Dermis microvascular lymphatic vessel endothelial cell (primary cell): Measurements from ENCODE around the gene SEC24A. TPM values are rescaled to one million over a fixed set of nuclear protein-coding genes. Genes with fewer than 3 reads are reported as not detected.
A peak's percentile ranks its signal among the peaks of the same experiment; 100 is the strongest.
"Not testable (repeated sequence)": the region's sequence is repeated elsewhere in the genome, so short reads cannot be mapped to it uniquely, and the experiment has no call there.

Experiments
- DNase-seq, 2 donors: peaks; one replicate each; pipeline versions ENCODE4 v3.0.0 to v3.0.0-alpha.2; 2010; ENCODE audit warnings: low read depth in 2 of 2
- total RNA-seq: library from RNA; depleted of rRNA; stranded (reverse); fragments of >200 nt; gene quantifications from 2 replicates; pipeline ENCODE4 v1.2.1, GENCODE V29; 2014

The SEC24A gene
- total RNA-seq, 1 donor from 2014 or later, result 13.5 TPM

- no peak for DNase-seq
Measured at GRCh38 chr5:134741052-134741451, 92.5 kb downstream of the SEC24A start.

- no peak for DNase-seq
Measured at GRCh38 chr5:134742134-134742533, 93.5 kb downstream of the SEC24A start.

GRCh38 chr5:134749415-134749814 lies 100.8 kb downstream of the SEC24A start:
- DNase-seq, result no peak

GRCh38 chr5:134758176-134758503 lies 109.6 kb downstream of the SEC24A start:
- DNase-seq, result no peak

GRCh38 chr5:134758504-134759341 lies 110.1 kb downstream of the SEC24A start, which contains the start of gene DDX46:
Gene DDX46 (plus strand): TSS chr5:134758779. CDS start chr5:134758939, 160 bp downstream.
- peak; percentile 80 to 95 for DNase-seq

GRCh38 chr5:134767528-134768291 lies 119.1 kb downstream of the SEC24A start:
- not testable (repeated sequence) for DNase-seq

GRCh38 chr5:134769206-134769605 lies 120.6 kb downstream of the SEC24A start:
- no peak for DNase-seq

GRCh38 chr5:134772461-134773125 lies 124.0 kb downstream of the SEC24A start:
- DNase-seq, result no peak

GRCh38 chr5:134777366-134777765 lies 128.8 kb downstream of the SEC24A start:
- no peak for DNase-seq

Other genes starting within 250 kb of the SEC24A start
- gene CDKN2AIPNL, start 236.9 kb upstream of the SEC24A start, total RNA-seq, result 28.3 and 45.7 TPM in 2 replicates
- gene JADE2, start 123.1 kb upstream of the SEC24A start, total RNA-seq, result 12.5 and 17.3 TPM in 2 replicates
- 20.7 and 26.3 TPM in 2 replicates for gene SAR1B, start 16.0 kb upstream of the SEC24A start, total RNA-seq
- gene CAMLG, start 89.8 kb downstream of the SEC24A start, total RNA-seq, result 30.7 and 30.9 TPM in 2 replicates
- gene DDX46, start 110.0 kb downstream of the SEC24A start, total RNA-seq, result 14.4 and 16.3 TPM in 2 replicates
- 36.8 and 43.1 TPM in 2 replicates for gene C5orf24, start 197.2 kb downstream of the SEC24A start, total RNA-seq
- 61.9 and 114 TPM in 2 replicates for gene TXNDC15, start 225.6 kb downstream of the SEC24A start, total RNA-seq